IMR-90 (cell line): ENCODE measurements around the gene GIT2. TPM values are rescaled to one million over a fixed set of nuclear protein-coding genes. Genes with fewer than 3 reads are reported as not detected.
"Not testable (repeated sequence)": the region's sequence is repeated elsewhere in the genome, so short reads cannot be mapped to it uniquely, and the experiment has no call there.

Experiments
- ATAC-seq: fragments of 200-7000 bp; cut with Tn5 transposase; 2 replicates; pipeline ENCODE4 v1.9.1; 2020; ENCODE audit warnings: low read depth, mild to moderate bottlenecking, moderate library complexity
- BruUV-seq: library from RNA; stranded (reverse); fragments of 400-500 nt; replicated peaks from 2 replicates; lab custom pipeline; 2021; lab: Mats Ljungman, UMichigan
- CTCF ChIA-PET: fragments of 300-600 bp; formaldehyde crosslinking; extraction: SDS; loops from one replicate; lab custom pipeline; 2021; ENCODE audit warnings: antibody characterized with exemption; lab: Yijun Ruan, JAX
- POLR2A ChIA-PET: fragments of 300-600 bp; sonication (Branson Sonifier 250); formaldehyde crosslinking; loops from one replicate; lab custom pipeline; 2022; ENCODE audit warnings: antibody characterized with exemption; ENCODE audit not compliant: unreplicated experiment; lab: Charles Lee
- DNase-seq: peaks from one replicate; pipeline ENCODE4 v3.0.0; 2013
- H2AFZ ChIP-seq: replicated peaks from 2 replicates; pipeline ENCODE3; 2013; ENCODE audit warnings: low read length, mild to moderate bottlenecking; ENCODE audit not compliant: poor library complexity
- H2AK5ac ChIP-seq: 2 replicates; pipeline ENCODE4 v1.6.1; 2013; ENCODE audit warnings: low read depth, low read length, inconsistent platforms
- H2AK9ac ChIP-seq: replicated peaks from 2 replicates; pipeline ENCODE3; 2013; ENCODE audit warnings: mild to moderate bottlenecking, low read depth, low read length, moderate library complexity; ENCODE audit not compliant: poor library complexity
- H2BK120ac ChIP-seq: 2 replicates; pipeline ENCODE4 v1.6.1; 2013; ENCODE audit warnings: low read depth, low read length, inconsistent platforms
- H2BK15ac ChIP-seq: 3 replicates; pipeline ENCODE4 v1.6.1; 2013; ENCODE audit warnings: low read depth, low read length, inconsistent platforms
- H2BK20ac ChIP-seq: 2 replicates; pipeline ENCODE4 v1.6.1; 2013; ENCODE audit warnings: low read depth, mild to moderate bottlenecking, inconsistent platforms, low read length, moderate library complexity
- H2BK5ac ChIP-seq: 2 replicates; pipeline ENCODE4 v1.6.1; 2013; ENCODE audit warnings: mild to moderate bottlenecking, low read depth, low read length, inconsistent platforms; ENCODE audit not compliant: poor library complexity, severe bottlenecking
- H3K14ac ChIP-seq: replicated peaks from 2 replicates; pipeline ENCODE4 v1.6.1; 2013; ENCODE audit warnings: low read depth, low read length, inconsistent platforms
- H3K18ac ChIP-seq: 2 replicates; pipeline ENCODE4 v1.6.1; 2013; ENCODE audit warnings: low read depth, low read length, control low read depth
- H3K23ac ChIP-seq: 2 replicates; pipeline ENCODE4 v1.6.1; 2013; ENCODE audit warnings: low read depth, low read length, inconsistent platforms
- H3K27ac ChIP-seq: 2 replicates; pipeline ENCODE4 v1.5.1; 2013; ENCODE audit warnings: mild to moderate bottlenecking, control low read depth, low read length; ENCODE audit not compliant: insufficient read depth
- H3K27me3 ChIP-seq: 2 replicates; pipeline ENCODE4 v1.6.1; 2013; ENCODE audit warnings: low read length; ENCODE audit not compliant: control insufficient read depth, insufficient read depth
- H3K36me3 ChIP-seq: 2 replicates; pipeline ENCODE4 v1.6.1; 2013; ENCODE audit warnings: low read length, mixed read lengths; ENCODE audit not compliant: control insufficient read depth, insufficient read depth
- H3K4ac ChIP-seq: 2 replicates; pipeline ENCODE4 v1.6.1; 2013; ENCODE audit warnings: low read depth, low read length, inconsistent platforms
- H3K4me1 ChIP-seq: 2 replicates; pipeline ENCODE4 v1.6.1; 2013; ENCODE audit warnings: low read length, mixed read lengths; ENCODE audit not compliant: control insufficient read depth, insufficient read depth
- H3K4me2 ChIP-seq: 2 replicates; pipeline ENCODE4 v1.6.1; 2013; ENCODE audit warnings: low read depth, mild to moderate bottlenecking, control low read depth, low read length, moderate library complexity
- H3K4me3 ChIP-seq: 2 replicates; pipeline ENCODE4 v1.5.1; 2013; ENCODE audit warnings: low read depth, mild to moderate bottlenecking, control low read depth, low read length, moderate library complexity; ENCODE audit not compliant: insufficient read depth
- H3K56ac ChIP-seq: 2 replicates; pipeline ENCODE4 v1.6.1; 2013; ENCODE audit warnings: low read length, inconsistent platforms; ENCODE audit not compliant: insufficient read depth; ENCODE audit errors: extremely low read depth
- H3K79me1 ChIP-seq, 2 experiments: 2 replicates each; pipeline ENCODE4 v1.6.1; 2013; ENCODE audit warnings: low read length in 2 of 2, inconsistent platforms in 1 of 2, low read depth in 1 of 2
- H3K9ac ChIP-seq: 2 replicates; pipeline ENCODE4 v1.6.1; 2013; ENCODE audit warnings: low read depth, low read length, control low read depth
- H3K9me1 ChIP-seq: 2 replicates; pipeline ENCODE4 v1.6.1; 2013; ENCODE audit warnings: low read length, inconsistent platforms; ENCODE audit not compliant: insufficient read depth
- H3K9me3 ChIP-seq: 2 replicates; pipeline ENCODE4 v1.6.1; 2013; ENCODE audit warnings: low read length; ENCODE audit not compliant: control insufficient read depth, insufficient read depth
- H4K20me1 ChIP-seq: 2 replicates; pipeline ENCODE4 v1.6.1; 2013; ENCODE audit warnings: low read length, inconsistent platforms; ENCODE audit not compliant: insufficient read depth
- H4K5ac ChIP-seq: 2 replicates; pipeline ENCODE4 v1.6.1; 2013; ENCODE audit warnings: mild to moderate bottlenecking, low read depth, low read length, control low read depth
- H4K8ac ChIP-seq, 2 experiments: 2 replicates each; pipeline ENCODE4 v1.6.1; 2013; ENCODE audit warnings: low read depth in 2 of 2, low read length in 2 of 2, control low read depth in 1 of 2, inconsistent platforms in 1 of 2
- H4K91ac ChIP-seq: 2 replicates; pipeline ENCODE4 v1.6.1; 2013; ENCODE audit warnings: low read depth, low read length, inconsistent platforms; ENCODE audit not compliant: insufficient read depth
- WGBS, 2 experiments: methylation state at CpG; one replicate each; pipeline versions ENCODE4 v1.1.5 to v1.1.7; 2013; ENCODE audit warnings: missing lambda C conversion rate in 2 of 2; ENCODE audit not compliant: insufficient read length in 1 of 2; ENCODE audit errors: extremely low coverage in 2 of 2; 5-methylcytosine and 5-hydroxymethylcytosine counted together
- dilution Hi-C: fragments of 300-500 bp; cut with HindIII; formaldehyde crosslinking; loops from one replicate; pipeline ENCODE4 v1.14.3; 2018; ENCODE audit warnings: low sequenced_read_pairs; ENCODE audit not compliant: unreplicated experiment
- in situ Hi-C: fragments of 300-500 bp; cut with MboI; formaldehyde crosslinking; loops from 3 replicates; pipeline ENCODE4 v1.14.3; 2019; ENCODE audit warnings: low sequenced_read_pairs, inconsistent platforms, mixed read lengths
- intact Hi-C: fragments of 100-400 bp; cut with micrococcal nuclease; formaldehyde crosslinking; loops from 2 replicates; pipeline ENCODE4 v1.10.0; 2022
- polyA plus RNA-seq, 3 experiments: library from polyadenylated mRNA; depleted of rRNA; stranded (reverse); fragments of >200 nt; gene quantifications; 2 replicates each; pipeline ENCODE4 v1.2.3, GENCODE V29; 2012; ENCODE audit warnings: low replicate concordance in 1 of 3
- total RNA-seq: library from RNA; depleted of rRNA; stranded (reverse); fragments of >200 nt; gene quantifications from 2 replicates; pipeline ENCODE4 v1.2.3, GENCODE V29; 2012

The GIT2 gene
- total and polyA plus RNA-seq, 2 of the 4 experiments (the other 2 are of a cell fraction), result 48.0 to 71.9 TPM

DNA sequence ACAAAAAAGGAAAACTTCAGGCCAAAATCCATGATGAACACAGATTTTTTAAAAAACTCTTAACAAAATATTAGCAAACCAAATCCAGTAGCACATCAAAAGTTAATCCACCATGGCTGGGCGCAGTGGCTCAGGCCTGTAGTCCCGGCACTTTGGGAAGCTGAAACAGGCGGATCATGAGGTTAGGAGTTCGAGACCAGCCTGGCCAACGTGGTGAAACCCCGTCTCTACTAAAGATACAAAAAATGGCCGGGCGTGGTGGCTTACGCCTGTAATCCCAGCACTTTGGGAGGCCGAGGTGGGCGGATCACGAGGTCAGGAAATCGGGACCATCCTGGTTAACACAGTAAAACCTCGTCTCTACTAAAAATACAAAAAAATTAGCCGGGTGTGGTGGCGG is 9.9 kb downstream of the GIT2 start:
- H3K23ac ChIP-seq, H3K4me3 ChIP-seq, H3K4ac ChIP-seq, DNase-seq, H4K8ac ChIP-seq, H3K27me3 ChIP-seq, POLR2A ChIA-PET, H3K9me3 ChIP-seq, H2AK9ac ChIP-seq, ATAC-seq, H4K91ac ChIP-seq, H2BK120ac ChIP-seq, H3K18ac ChIP-seq, H2BK15ac ChIP-seq, H3K14ac ChIP-seq, H3K56ac ChIP-seq, intact Hi-C loops, H2BK20ac ChIP-seq, H2AK5ac ChIP-seq, CTCF ChIA-PET, H2BK5ac ChIP-seq, dilution Hi-C loops, H4K20me1 ChIP-seq, in situ Hi-C loops, H4K5ac ChIP-seq, H3K4me2 ChIP-seq, H3K9ac ChIP-seq, BruUV-seq, H3K27ac ChIP-seq, H2AFZ ChIP-seq: not testable (repeated sequence)
- Histone ChIP-seq H3K79me1 (peaks cover 25 to 56% of the 10 kb centered on the region in 2 experiments), H3K4me1 (peaks cover 14% of the 10 kb centered on the region), H3K36me3 (peaks cover 30% of the 10 kb centered on the region), H3K9me1 (peaks cover 15% of the 10 kb centered on the region)
- WGBS, 2 experiments, result 100% methylated on average over 8 of the region's 16 CpGs; no CpG with 5 or more reads in 1 of the 2 experiments
